Measurements from ENCODE around the gene CNOT6L. TPM values are rescaled to one million over a fixed set of nuclear protein-coding genes. Genes with fewer than 3 reads are reported as not detected.
A peak's percentile ranks its signal among the peaks of the same experiment; 100 is the strongest.

Gene CNOT6L
- total and polyA plus RNA-seq, 2 of the 4 experiments (the other 2 are of a cell fraction), result 3.5 to 21.1 TPM

DNA sequence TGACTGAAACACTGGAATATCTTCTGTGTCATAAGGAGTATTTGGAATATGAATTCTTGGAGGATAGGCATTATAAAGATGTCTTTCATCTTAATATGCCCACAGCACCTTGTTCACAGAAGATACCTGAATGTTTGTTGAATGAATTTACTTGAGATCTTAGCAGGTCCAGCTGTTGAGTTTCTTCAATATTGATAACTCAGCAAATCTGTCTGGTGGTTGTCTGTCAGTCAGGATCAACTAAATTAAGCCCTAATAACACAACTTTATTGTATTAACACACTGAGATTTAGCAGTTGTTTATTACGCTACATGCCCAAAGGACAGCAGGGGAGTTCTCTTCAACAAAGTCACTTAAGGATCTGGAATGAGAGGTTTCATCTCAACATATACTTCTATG, 106.5 kb downstream of the CNOT6L start:
- Histone ChIP-seq H3K36me3 (ENCODE audit: control insufficient read depth, insufficient read depth, low read length) (no peaks in the 10 kb centered on the region), H2BK120ac (ENCODE audit: low read depth, low read length) (no peak overlapping the region), H2BK20ac (ENCODE audit: low read depth, low read length) (no peak overlapping the region), H3K27ac (ENCODE audit: insufficient read depth, low read length) (no peak overlapping the region), H3K9me3 (ENCODE audit: control insufficient read depth, insufficient read depth, low read length) (no peaks in the 10 kb centered on the region), H2AK5ac (ENCODE audit: low read depth, low read length) (no peak overlapping the region), H3K27me3 (ENCODE audit: control insufficient read depth, insufficient read depth, low read length) (no peaks in the 10 kb centered on the region), H3K9me1 (ENCODE audit: insufficient read depth, low read length) (no peaks in the 10 kb centered on the region), H4K91ac (ENCODE audit: insufficient read depth, low read depth, low read length) (no peak overlapping the region), H2AK9ac (replicated peaks; ENCODE audit: low read depth, low read length, poor library complexity) (no peak overlapping the region), H3K56ac (ENCODE audit: extremely low read depth, insufficient read depth, low read length) (no peak overlapping the region), H4K20me1 (ENCODE audit: insufficient read depth, low read length) (no peaks in the 10 kb centered on the region), H3K4me3 (ENCODE audit: insufficient read depth, low read depth, low read length) (no peak overlapping the region), H4K8ac (ENCODE audit: low read depth in 2 of 2, low read length in 2 of 2) (no peak overlapping the region), H3K14ac (replicated peaks; ENCODE audit: low read depth, low read length) (no peak overlapping the region), H2BK15ac (ENCODE audit: low read depth, low read length) (no peak overlapping the region), H2BK5ac (ENCODE audit: low read depth, low read length, poor library complexity, severe bottlenecking) (no peak overlapping the region), H4K5ac (ENCODE audit: low read depth, low read length) (no peak overlapping the region), H3K9ac (ENCODE audit: low read depth, low read length) (no peak overlapping the region), H3K18ac (ENCODE audit: low read depth, low read length) (no peak overlapping the region), H3K4me2 (ENCODE audit: low read depth, low read length) (no peak overlapping the region), H3K4me1 (ENCODE audit: control insufficient read depth, insufficient read depth, low read length) (no peaks in the 10 kb centered on the region), H3K79me1 (ENCODE audit: low read depth in 1 of 2, low read length in 2 of 2) (no peaks in the 10 kb centered on the region), H3K4ac (ENCODE audit: low read depth, low read length) (no peak overlapping the region), H3K23ac (ENCODE audit: low read depth, low read length) (no peak overlapping the region), H2AFZ (replicated peaks; ENCODE audit: low read length, poor library complexity) (no peak overlapping the region)
- ChIA-PET POLR2A (ENCODE audit: unreplicated experiment) (no interaction called here), CTCF (no interaction called here)
- dilution Hi-C loops (cut with HindIII; ENCODE audit: low sequenced_read_pairs, unreplicated experiment), result no loop called here
- no peak for TF ChIP-seq SMC3 (IDR thresholded peaks at IDR 0.05; ENCODE audit: low read depth, low read length)
- TF ChIP-seq MAFK (IDR thresholded peaks at IDR 0.05; ENCODE audit: low read depth, low read length), result peak; percentile 79
- DNase-seq, result no peak
- no TSS peak for BruUV-seq (replicated peaks)
- no peak for ATAC-seq (ENCODE audit: low read depth)
- no CpG with 5 or more reads among the region's 1 CpG for WGBS, 2 experiments (ENCODE audit: extremely low coverage in 2 of 2, insufficient read length in 1 of 2)
- intact Hi-C loops (cut with micrococcal nuclease), result no loop called here
- in situ Hi-C loops (cut with MboI; ENCODE audit: low sequenced_read_pairs), result no loop called here
